NCI-H146 (cell line): ENCODE measurements around the gene SLC39A6.
A peak's percentile ranks its signal among the peaks of the same experiment; 100 is the strongest.
"Not testable (repeated sequence)": the region's sequence is repeated elsewhere in the genome, so short reads cannot be mapped to it uniquely, and the experiment has no call there.

ENCODE experiments used
- DNase-seq: peaks from one replicate; lab custom pipeline; 2025; lab: John Stamatoyannopoulos, UW

The SLC39A6 gene

DNA sequence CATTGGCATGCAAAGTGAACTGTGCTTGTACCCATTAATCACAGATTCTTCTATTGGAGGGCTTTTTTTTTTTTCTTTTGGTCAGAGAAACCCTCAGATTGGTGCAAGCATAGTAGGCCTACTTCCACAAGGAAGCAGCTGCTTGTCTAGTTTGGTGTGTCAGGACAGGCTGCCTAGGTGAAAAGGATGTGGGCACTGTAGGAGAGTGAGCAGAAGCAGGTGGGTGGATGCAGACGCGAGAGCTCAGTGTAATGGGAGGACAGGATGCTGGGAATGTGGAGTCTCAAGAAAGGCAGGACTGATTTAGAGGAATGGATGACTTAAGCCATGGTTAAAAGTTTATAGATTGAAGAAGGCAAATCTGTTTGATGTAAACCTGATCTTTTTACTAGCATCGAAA, 3.6 kb upstream of the SLC39A6 start:
- no peak for DNase-seq

- DNase-seq = no peak
Observed at GRCh38 chr18:36131692-36132483, 2.7 kb upstream of the SLC39A6 start.

- DNase-seq = no peak
Observed at GRCh38 chr18:36130883-36131653, 1.9 kb upstream of the SLC39A6 start.

- no peak for DNase-seq
Observed at GRCh38 chr18:36130039-36130831, 1.1 kb upstream of the SLC39A6 start.

DNA sequence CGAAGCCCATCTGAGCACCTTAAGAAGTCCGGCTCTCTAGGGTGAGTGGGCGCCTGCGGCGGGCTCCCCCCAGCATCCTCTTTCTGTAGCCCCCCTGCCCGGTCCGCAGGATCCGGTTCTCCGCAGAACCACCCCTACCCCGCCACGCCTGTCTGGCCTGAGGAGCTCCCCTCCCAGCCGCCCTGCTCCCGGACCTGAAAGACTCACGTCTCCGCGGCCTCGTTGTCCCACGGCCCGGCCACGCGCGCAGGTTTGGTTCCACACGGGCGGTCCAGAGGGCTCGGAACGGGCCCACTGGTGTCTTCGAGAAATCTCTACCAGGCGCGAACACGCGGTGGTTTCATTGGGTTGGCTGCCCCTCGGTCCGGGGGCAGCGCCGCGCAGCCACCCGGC, 237 bp downstream of the SLC39A6 start:
- no peak for DNase-seq

DNA sequence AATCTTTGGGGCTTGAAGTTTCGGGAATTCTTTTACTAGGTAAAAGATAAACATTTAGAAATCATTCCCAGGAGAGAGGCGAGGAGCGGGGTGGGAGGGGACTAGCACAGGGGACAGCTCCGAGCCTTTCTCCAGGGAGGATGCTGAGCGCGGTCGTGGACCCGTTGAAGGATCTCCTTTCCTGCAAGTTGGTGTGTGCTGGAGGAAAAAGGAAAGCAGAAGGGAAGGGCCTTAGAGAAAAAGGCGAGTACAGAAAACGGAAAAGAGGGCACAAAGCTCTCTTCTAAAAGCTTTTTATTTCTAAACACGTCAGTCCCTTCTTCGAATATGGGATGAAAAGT, 640 bp downstream of the SLC39A6 start:
- DNase-seq = peak; percentile 47

- DNase-seq = peak; percentile 28
Observed at GRCh38 chr18:36127836-36128529, 1.2 kb downstream of the SLC39A6 start.

DNA sequence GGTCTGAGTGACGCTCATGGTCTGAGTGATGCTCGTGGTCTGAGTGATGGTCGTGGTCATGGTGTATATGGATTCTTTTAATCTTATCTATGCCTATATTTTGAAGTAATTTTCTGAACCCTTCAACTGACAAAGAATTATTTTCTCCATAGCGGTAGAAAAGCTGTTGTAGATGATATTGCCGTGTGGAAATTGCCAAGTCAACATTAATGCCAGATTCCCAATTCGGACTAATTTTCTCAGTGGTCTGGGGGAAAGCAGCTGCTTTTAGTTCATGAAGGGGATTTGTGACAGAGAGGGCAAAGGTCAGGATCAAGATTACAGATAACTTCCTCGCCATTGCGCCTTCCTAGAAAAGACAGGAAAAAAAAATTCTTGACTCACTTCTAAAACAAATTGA, 2.5 kb downstream of the SLC39A6 start:
- no peak for DNase-seq

DNA sequence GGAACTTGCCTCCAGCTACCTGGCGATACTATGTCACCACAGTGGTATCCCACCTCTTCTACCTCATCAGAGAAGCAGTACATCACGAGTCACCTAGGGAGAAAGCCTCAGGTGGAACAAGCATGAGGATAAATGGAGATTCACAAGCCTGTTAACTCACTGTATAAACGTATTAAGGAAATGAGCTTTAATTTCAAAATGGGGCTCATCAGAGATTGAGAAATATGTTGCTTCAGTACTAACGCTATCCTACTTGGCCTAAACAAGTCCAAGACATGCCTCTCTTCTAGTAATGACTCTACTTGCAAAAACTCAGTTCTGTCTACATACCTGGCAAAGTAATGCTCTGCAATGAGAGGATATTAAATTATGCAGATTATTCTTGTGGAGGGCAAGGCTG, 4.3 kb downstream of the SLC39A6 start:
- DNase-seq = no peak

GRCh38 chr18:36120297-36120696, 8.8 kb downstream of the SLC39A6 start:
- DNase-seq = no peak

- not testable (repeated sequence) for DNase-seq
Observed at GRCh38 chr18:36116771-36117170, 12.4 kb downstream of the SLC39A6 start.

DNA sequence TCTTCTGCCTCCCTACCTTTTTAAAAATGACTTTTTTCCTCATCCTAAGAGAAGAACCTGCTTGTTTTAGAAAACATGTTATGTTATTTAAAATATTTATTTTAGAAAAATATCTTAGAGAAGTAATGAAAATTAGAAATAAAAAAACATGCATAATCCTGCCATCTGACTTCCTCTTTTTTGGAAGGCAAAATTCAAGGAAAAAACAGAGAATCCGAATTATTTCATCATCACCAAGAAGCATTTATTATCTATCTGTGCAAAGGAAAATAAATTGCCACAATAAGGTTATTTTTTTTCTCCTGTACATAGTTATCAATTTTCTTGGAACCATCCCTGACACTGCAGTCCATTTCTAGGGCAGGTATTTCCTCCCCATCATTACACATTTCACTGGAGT, 14.4 kb downstream of the SLC39A6 start:
- DNase-seq = no peak

DNA sequence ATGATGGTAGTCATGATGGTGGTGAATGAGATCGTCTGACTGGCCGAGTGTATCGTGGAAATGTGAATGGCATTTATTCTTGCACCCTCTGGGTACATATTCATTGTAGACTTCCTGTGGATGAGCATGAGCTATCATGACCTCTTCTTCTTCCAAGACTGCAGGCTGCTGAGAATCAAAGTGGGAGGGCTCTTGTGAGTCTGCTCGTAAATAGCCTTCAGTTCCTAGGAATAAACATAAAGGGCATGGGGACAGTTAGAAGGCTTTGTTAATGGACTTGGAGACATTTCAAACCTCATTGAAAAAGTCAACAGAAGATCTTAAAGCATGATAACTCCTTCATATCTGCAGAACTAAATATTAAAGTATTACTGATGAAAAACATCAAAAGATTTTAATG, 14.9 kb downstream of the SLC39A6 start:
- DNase-seq = no peak

DNA sequence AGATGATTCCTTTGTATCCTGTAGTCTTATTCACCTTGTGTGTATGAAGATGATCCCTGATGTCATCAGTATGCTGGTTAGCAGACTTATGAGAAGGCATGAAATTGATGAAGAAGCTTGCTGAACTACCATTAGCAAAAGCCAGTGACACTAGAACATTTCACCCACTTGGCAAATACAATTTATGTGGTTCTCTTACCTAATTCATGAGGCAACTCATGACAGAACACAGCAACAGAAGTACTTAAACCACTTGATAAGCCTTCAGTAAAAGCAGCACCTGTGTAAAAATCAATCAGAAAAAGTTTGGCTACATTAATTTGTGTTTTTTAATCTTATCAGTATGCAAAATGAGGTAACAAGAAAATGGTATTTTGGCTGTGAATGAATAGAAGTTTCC, 16.8 kb downstream of the SLC39A6 start:
- DNase-seq = no peak

DNA sequence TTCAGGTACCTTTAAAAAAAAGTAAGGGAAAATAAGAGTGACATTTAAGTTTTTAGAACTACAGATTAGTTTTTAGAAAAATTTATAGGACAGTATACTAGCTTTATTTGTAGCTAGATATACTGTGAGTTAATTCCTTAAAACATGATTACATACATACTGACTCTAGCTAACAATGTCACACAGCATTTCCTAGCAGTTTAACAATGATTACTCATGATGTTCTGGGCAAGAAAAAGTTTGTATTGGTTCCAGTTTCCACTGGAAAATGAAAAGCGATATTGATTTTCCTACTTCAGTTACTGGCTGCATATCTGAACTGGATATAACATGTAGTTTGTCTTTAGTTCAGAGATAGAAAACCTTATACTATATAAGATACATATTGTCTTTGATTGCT, 19.4 kb downstream of the SLC39A6 start:
- DNase-seq = no peak

GRCh38 chr18:36108601-36109000, 20.5 kb downstream of the SLC39A6 start:
- no peak for DNase-seq

DNA sequence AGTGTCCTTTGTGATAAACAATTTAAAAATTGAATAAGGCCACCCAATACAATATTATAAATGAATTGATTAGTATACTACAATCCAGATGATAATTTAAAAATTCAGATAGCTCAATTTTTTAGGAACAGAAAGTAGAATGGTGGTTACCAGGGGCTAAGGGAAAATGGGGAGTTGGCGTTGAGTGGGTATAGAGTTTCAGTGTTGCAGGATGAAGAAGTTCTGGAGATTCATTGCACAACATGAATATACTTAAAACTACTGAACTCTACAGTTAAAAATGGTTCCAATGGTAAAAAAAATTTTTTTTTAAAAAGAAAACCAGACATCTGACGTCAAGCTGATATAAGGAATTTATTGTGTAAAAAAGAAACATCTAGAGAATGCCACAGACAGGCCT, 20.9 kb downstream of the SLC39A6 start:
- no peak for DNase-seq

DNA sequence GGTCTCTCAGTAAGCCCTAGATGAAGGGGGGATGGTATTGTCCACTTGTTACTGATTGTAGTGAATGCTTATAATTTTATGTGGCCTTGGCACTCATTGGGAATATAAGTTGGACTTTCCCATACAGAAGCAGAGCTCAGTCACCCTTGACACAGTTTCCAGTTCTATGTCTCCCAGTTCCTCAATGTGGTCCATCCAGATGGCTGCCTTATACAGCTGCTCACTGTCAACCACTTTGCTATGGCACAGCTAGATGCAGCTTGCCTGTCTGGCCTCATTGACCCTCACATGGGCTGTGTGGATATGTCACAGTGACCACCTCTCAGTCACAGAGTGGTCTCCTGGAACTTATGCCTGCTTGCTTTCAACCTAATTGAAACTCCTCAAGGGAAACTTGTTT, 21.7 kb downstream of the SLC39A6 start:
- DNase-seq = no peak

DNA sequence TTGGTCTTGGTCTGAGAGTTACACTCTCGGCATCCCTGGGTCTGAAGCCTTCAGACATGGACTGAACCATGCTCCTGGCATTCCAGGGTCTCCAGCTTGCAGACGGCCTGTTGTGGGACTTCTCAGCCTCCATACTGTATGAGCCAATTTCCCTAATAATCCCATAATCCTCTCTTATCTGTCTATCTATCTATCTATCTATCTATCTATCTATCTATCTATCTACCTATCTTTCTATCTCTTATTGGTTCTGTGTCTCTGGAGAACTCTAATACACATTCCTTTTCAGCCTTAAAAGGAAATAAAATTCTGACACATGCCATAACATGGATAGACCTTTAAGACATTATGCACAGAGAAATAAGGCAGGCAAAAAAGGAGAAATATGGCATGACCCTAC, 24.4 kb downstream of the SLC39A6 start:
- no peak for DNase-seq

GRCh38 chr18:36101943-36102342, 27.2 kb downstream of the SLC39A6 start:
- no peak for DNase-seq

- DNase-seq = no peak
Observed at GRCh38 chr18:36099311-36099710, 29.8 kb downstream of the SLC39A6 start.

- no peak for DNase-seq
Observed at GRCh38 chr18:36096955-36097354, 32.2 kb downstream of the SLC39A6 start.
